GM18858 (cell line): ENCODE measurements around the gene PLEKHM2.

ENCODE experiments used
- ATAC-seq: cut with Tn5 transposase; IDR thresholded peaks from one replicate; pipeline ENCODE4 v1.9.1; 2021; ENCODE audit not compliant: unreplicated experiment

PLEKHM2 gene

GRCh38 chr1:15757016-15757543 lies 73.0 kb downstream of the PLEKHM2 start:
- no peak for ATAC-seq

- ATAC-seq: no peak
Observed at GRCh38 chr1:15757575-15758342, 73.6 kb downstream of the PLEKHM2 start.

- ATAC-seq: no peak
Observed at GRCh38 chr1:15758343-15758931, 74.3 kb downstream of the PLEKHM2 start, which contains the start of gene FBLIM1. FBLIM1 (plus strand) TSS chr1:15758795; CDS start chr1:15764984, 6,189 bp downstream.

GRCh38 chr1:15758953-15759661 lies 75.0 kb downstream of the PLEKHM2 start:
- ATAC-seq: no peak

- no peak for ATAC-seq
Observed at GRCh38 chr1:15760520-15761211, 76.5 kb downstream of the PLEKHM2 start.

- ATAC-seq: no peak
Observed at GRCh38 chr1:15761366-15762128, 77.4 kb downstream of the PLEKHM2 start.

GRCh38 chr1:15762546-15762945 lies 78.4 kb downstream of the PLEKHM2 start:
- ATAC-seq: no peak

GRCh38 chr1:15764269-15764764 lies 80.2 kb downstream of the PLEKHM2 start:
- no peak for ATAC-seq

- no peak for ATAC-seq
Observed at GRCh38 chr1:15764890-15765289, 80.8 kb downstream of the PLEKHM2 start.

GRCh38 chr1:15765495-15766194 lies 81.5 kb downstream of the PLEKHM2 start:
- ATAC-seq: no peak

GRCh38 chr1:15767941-15768340 lies 83.8 kb downstream of the PLEKHM2 start:
- no peak for ATAC-seq

GRCh38 chr1:15768388-15768787 lies 84.3 kb downstream of the PLEKHM2 start:
- no peak for ATAC-seq

- no peak for ATAC-seq
Observed at GRCh38 chr1:15770313-15770962, 86.3 kb downstream of the PLEKHM2 start.

- ATAC-seq: no peak
Observed at GRCh38 chr1:15771836-15772515, 87.9 kb downstream of the PLEKHM2 start.

- no peak for ATAC-seq
Observed at GRCh38 chr1:15775706-15776105, 91.6 kb downstream of the PLEKHM2 start.

GRCh38 chr1:15777909-15778707 lies 94.0 kb downstream of the PLEKHM2 start:
- no peak for ATAC-seq
